ENCODE data around the gene MRPL38. TPM values are rescaled to one million over a fixed set of nuclear protein-coding genes. Genes with fewer than 3 reads are reported as not detected.
"Not testable (repeated sequence)": the region's sequence is repeated elsewhere in the genome, so short reads cannot be mapped to it uniquely, and the experiment has no call there.

MRPL38 gene
- total and polyA plus RNA-seq, 2 donors (not counting 1 experiment from before 2014, with no cell fraction given): 126 to 127 TPM

GRCh38 chr17:75864887-75865286 is 39.8 kb downstream of the MRPL38 start:
- H3K27ac ChIP-seq (ENCODE audit: low read length in 2 of 2): peak overlapping the region; percentile 78 to 82
- Mint-ChIP-seq H3K4me3 (peak overlapping the region; percentile 64), H3K4me1 (peaks cover 22% of the 10 kb centered on the region), H3K27ac (peak overlapping the region; percentile 93)
- ATAC-seq (ENCODE audit: low read depth): peak; percentile 11
- H3K27me3 ChIP-seq (replicated peaks in 1 of 4; ENCODE audit: control extremely low read depth in 1 of 4, control insufficient read depth in 3 of 4, insufficient read depth in 4 of 4, low read length in 3 of 4); H3K4me3 ChIP-seq (ENCODE audit: control extremely low read depth in 1 of 5, extremely low read depth in 1 of 5, insufficient read depth in 1 of 5, low read depth in 2 of 5, low read length in 4 of 5); H4K20me1 ChIP-seq (ENCODE audit: control insufficient read depth, insufficient read depth, low read length, poor library complexity, severe bottlenecking); DNase-seq; H3K9me3 Mint-ChIP-seq (ENCODE audit: insufficient read depth); H3K36me3 ChIP-seq (replicated peaks in 1 of 2; ENCODE audit: control extremely low read depth in 1 of 2, control insufficient read depth in 1 of 2, extremely low read depth in 1 of 2, insufficient read depth in 2 of 2, low read length in 1 of 2); H3K79me2 ChIP-seq (ENCODE audit: control insufficient read depth, insufficient read depth, low read length); H3K9me3 ChIP-seq (ENCODE audit: control extremely low read depth in 1 of 3, control insufficient read depth in 2 of 3, insufficient read depth in 1 of 3, low read length in 2 of 3); H3K27me3 Mint-ChIP-seq: not testable (repeated sequence)
- 86% methylated on average over 2 of the region's 4 CpGs for WGBS (ENCODE audit: insufficient coverage)
- peak overlapping the region; percentile 56 for H2AFZ ChIP-seq (ENCODE audit: insufficient read depth, low read depth, low read length, poor library complexity, severe bottlenecking)
- POLR2A ChIA-PET: interaction anchor here (0.6 to 1.6 kb wide), 5 partner anchors 10 to 130 kb away, joined by 3 to 12 read pairs (median 5); partner anchors contain the start of gene WBP2
- peak overlapping the region; percentile 3 for H3K9ac ChIP-seq (ENCODE audit: low read length)
- CTCF ChIA-PET: interaction anchor here (0.8 to 3.3 kb wide), 7 partner anchors 10 to 140 kb away, joined by 3 to 13 read pairs (median 3); partner anchors contain the start of genes TRIM65 and WBP2
- H3K4me1 ChIP-seq (ENCODE audit: control insufficient read depth in 2 of 2, insufficient read depth in 2 of 2, low read length in 2 of 2): peaks cover 13 to 19% of the 10 kb centered on the region in 2 donors
- peak overlapping the region; percentile 48 for H3K4me2 ChIP-seq (replicated peaks; ENCODE audit: low read depth, low read length, poor library complexity, severe bottlenecking)
- intact Hi-C loops (cut with micrococcal nuclease): loop anchor here (1.0 kb wide), 2 partner anchors 10 to 11 kb away; partner anchors contain the start of gene WBP2

- peak overlapping the region; percentile 48 for H3K4me2 ChIP-seq (replicated peaks; ENCODE audit: low read depth, low read length, poor library complexity, severe bottlenecking)
- peak; percentile 88 for DNase-seq
Measured at GRCh38 chr17:75864448-75864871, 40.2 kb downstream of the MRPL38 start.

More at GRCh38 chr17:75864448-75864871, 40.2 kb downstream of the MRPL38 start:
- 4% methylated on average over 4 of the region's 8 CpGs for WGBS (ENCODE audit: insufficient coverage)
- Mint-ChIP-seq H3K4me3 (peak overlapping the region; percentile 64), H3K4me1 (peaks cover 23% of the 10 kb centered on the region), H3K27me3 (no peaks in the 10 kb centered on the region), H3K9me3 (ENCODE audit: insufficient read depth) (no peaks in the 10 kb centered on the region), H3K27ac (peak overlapping the region; percentile 93)
- peak overlapping the region; percentile 78 to 82 for H3K27ac ChIP-seq (ENCODE audit: low read length in 2 of 2)
- no peaks in the 10 kb centered on the region for H3K36me3 ChIP-seq (replicated peaks in 1 of 2; ENCODE audit: control extremely low read depth in 1 of 2, control insufficient read depth in 1 of 2, extremely low read depth in 1 of 2, insufficient read depth in 2 of 2, low read length in 1 of 2)
- H3K27me3 ChIP-seq (replicated peaks in 1 of 4; ENCODE audit: control extremely low read depth in 1 of 4, control insufficient read depth in 3 of 4, insufficient read depth in 4 of 4, low read length in 3 of 4): no peaks in the 10 kb centered on the region
- CTCF ChIA-PET: interaction anchor here (0.8 to 3.3 kb wide), 7 partner anchors 9 to 141 kb away, joined by 3 to 13 read pairs (median 3); partner anchors contain the start of genes TRIM65 and WBP2
- no peaks in the 10 kb centered on the region for H3K79me2 ChIP-seq (ENCODE audit: control insufficient read depth, insufficient read depth, low read length)
- no peak for TF ChIP-seq CTCF (IDR thresholded peaks at IDR 0.05)
- no peak for TF ChIP-seq EZH2 (IDR thresholded peaks at IDR 0.05; ENCODE audit: borderline replicate concordance, insufficient read depth, low read depth, low read length, poor library complexity, severe bottlenecking)
- peak overlapping the region; percentile 56 for H2AFZ ChIP-seq (ENCODE audit: insufficient read depth, low read depth, low read length, poor library complexity, severe bottlenecking)
- H3K9ac ChIP-seq (ENCODE audit: low read length): peak overlapping the region; percentile 3
- H3K4me1 ChIP-seq (ENCODE audit: control insufficient read depth in 2 of 2, insufficient read depth in 2 of 2, low read length in 2 of 2): peaks cover 15 to 23% of the 10 kb centered on the region in 2 donors
- no peaks in the 10 kb centered on the region for H3K9me3 ChIP-seq (ENCODE audit: control extremely low read depth in 1 of 3, control insufficient read depth in 2 of 3, insufficient read depth in 1 of 3, low read length in 2 of 3)
- intact Hi-C loops (cut with micrococcal nuclease): loop anchor here (1.0 kb wide), 2 partner anchors 9 to 12 kb away; partner anchors contain the start of gene WBP2
- no peaks in the 10 kb centered on the region for H4K20me1 ChIP-seq (ENCODE audit: control insufficient read depth, insufficient read depth, low read length, poor library complexity, severe bottlenecking)
- no peak overlapping the region for H3K4me3 ChIP-seq (ENCODE audit: control extremely low read depth in 1 of 5, extremely low read depth in 1 of 5, insufficient read depth in 1 of 5, low read depth in 2 of 5, low read length in 4 of 5)
- peak; percentile 88 for ATAC-seq (ENCODE audit: low read depth)
- POLR2A ChIA-PET: interaction anchor here (0.6 to 1.6 kb wide), 5 partner anchors 9 to 130 kb away, joined by 3 to 12 read pairs (median 5); partner anchors contain the start of genes UNK and WBP2
